GM19193 (cell line): ENCODE measurements around the gene DPYSL5.

Experiments used
- POLR2A ChIP-seq: IDR thresholded peaks from 4 replicates; pipeline ENCODE4 v1.6.1; 2011; ENCODE audit not compliant: insufficient read depth, insufficient read length; ENCODE audit errors: extremely low read depth

Gene DPYSL5

GRCh38 chr2:26901326-26902183 lies 53.6 kb downstream of the DPYSL5 start:
- TF ChIP-seq POLR2A, result no peak

GRCh38 chr2:26903676-26904075 lies 55.7 kb downstream of the DPYSL5 start:
- TF ChIP-seq POLR2A, result no peak

- no peak for TF ChIP-seq POLR2A
Observed at GRCh38 chr2:26904839-26905238, 56.9 kb downstream of the DPYSL5 start.

- no peak for TF ChIP-seq POLR2A
Observed at GRCh38 chr2:26905341-26906198, 57.6 kb downstream of the DPYSL5 start.

- no peak for TF ChIP-seq POLR2A
Observed at GRCh38 chr2:26907416-26907815, 59.5 kb downstream of the DPYSL5 start.

GRCh38 chr2:26910176-26910575 lies 62.2 kb downstream of the DPYSL5 start:
- no peak for TF ChIP-seq POLR2A

- TF ChIP-seq POLR2A, result no peak
Observed at GRCh38 chr2:26911911-26912861, 64.3 kb downstream of the DPYSL5 start.

GRCh38 chr2:26913606-26913998 lies 65.7 kb downstream of the DPYSL5 start:
- no peak for TF ChIP-seq POLR2A

GRCh38 chr2:26913999-26914658 lies 66.2 kb downstream of the DPYSL5 start:
- no peak for TF ChIP-seq POLR2A

GRCh38 chr2:26914659-26915310 lies 66.9 kb downstream of the DPYSL5 start:
- TF ChIP-seq POLR2A, result no peak

GRCh38 chr2:26915316-26915715 lies 67.4 kb downstream of the DPYSL5 start:
- no peak for TF ChIP-seq POLR2A

GRCh38 chr2:26916128-26916692 lies 68.3 kb downstream of the DPYSL5 start:
- no peak for TF ChIP-seq POLR2A

GRCh38 chr2:26917135-26917836 lies 69.4 kb downstream of the DPYSL5 start:
- TF ChIP-seq POLR2A, result no peak
